H1 (cell line): ENCODE measurements around the gene ESD. TPM values are rescaled to one million over a fixed set of nuclear protein-coding genes. Genes with fewer than 3 reads are reported as not detected.
A peak's percentile ranks its signal among the peaks of the same experiment; 100 is the strongest.

Experiments
- ATF3 ChIP-seq: IDR thresholded peaks from 2 replicates; pipeline ENCODE4 v1.6.1; 2011; ENCODE audit warnings: low read depth, mild to moderate bottlenecking, low read length; ENCODE audit not compliant: insufficient read depth
- CBX8 ChIP-seq: fragments of 300-800, 300-1000 bp; sonication (generic); IDR thresholded peaks from 2 replicates; pipeline ENCODE4 v1.7.1; 2016; ENCODE audit warnings: low read depth, low read length, borderline replicate concordance
- CHD7 ChIP-seq: fragments of 300-600 bp; sonication (generic); IDR thresholded peaks from 2 replicates; pipeline ENCODE4 v1.7.1; 2012; ENCODE audit warnings: low read length, moderate library complexity, mild to moderate bottlenecking, inconsistent platforms; ENCODE audit not compliant: insufficient replicate concordance
- CREB1 ChIP-seq: IDR thresholded peaks from 2 replicates; pipeline ENCODE4 v1.6.1; 2012; ENCODE audit warnings: inconsistent platforms
- JUND ChIP-seq: IDR thresholded peaks from 2 replicates; pipeline ENCODE4 v1.6.1; 2011; ENCODE audit warnings: mild to moderate bottlenecking, improper control_type of control experiment, low read length
- PHF8 ChIP-seq: fragments of 200-600 bp; sonication (generic); conservative IDR thresholded peaks from 2 replicates; pipeline ENCODE4 v1.7.1; 2012; ENCODE audit warnings: low read depth, mild to moderate bottlenecking, inconsistent platforms, low read length, moderate library complexity
- SAP30 ChIP-seq: fragments of 300-600 bp; sonication (generic); IDR thresholded peaks from 2 replicates; pipeline ENCODE4 v1.7.1; 2012; ENCODE audit warnings: low read length, moderate library complexity, mild to moderate bottlenecking, inconsistent platforms; ENCODE audit not compliant: insufficient read depth, insufficient replicate concordance
- TAF1 ChIP-seq: IDR thresholded peaks from 2 replicates; pipeline ENCODE4 v1.6.1; 2011; ENCODE audit warnings: mild to moderate bottlenecking, low read depth, low read length
- polyA plus RNA-seq, 7 experiments: library from polyadenylated mRNA; depleted of rRNA in 3 of 7; stranded (reverse) in 5 of 7; unstranded in 2 of 7; fragments of >200 nt in 5 of 7; fragments of 200-250 nt in 2 of 7; gene quantifications; 1 replicate in 5 of 7; 2 replicates in 1 of 7; 4 replicates in 1 of 7; pipeline versions ENCODE4 v1.2.1 to v1.2.3, GENCODE V29; 2011 to 2013; ENCODE audit warnings: missing spikeins in 2 of 7, mixed read lengths in 2 of 7
- total RNA-seq: library from RNA; stranded (reverse); fragmentation: NEBNext Ultra II Directional; extraction: Animal tissue kit (Norgen Biotek cat#: 25700); gene quantifications from 2 replicates; pipeline ENCODE4 v1.2.1, GENCODE V29; 2021

The ESD gene
- total and polyA plus RNA-seq, 2 of the 8 experiments (the other 6 are each of a cell fraction or from before 2014, with no cell fraction given) = 40.3 to 55.8 TPM

GRCh38 chr13:46796515-46797474, at the start of gene ESD (continued):
- TF ChIP-seq PHF8 (peak; percentile 67), CBX8 (no peak), ATF3 (peak; percentile 35; the same call in 1 of the 2 replicates), SAP30 (no peak), CREB1 (no peak), TAF1 (peak; percentile 78), CHD7 (no peak), JUND (no peak)
